ENCODE measurements around the gene GPR158. TPM values are rescaled to one million over a fixed set of nuclear protein-coding genes. Genes with fewer than 3 reads are reported as not detected.
"Not testable (repeated sequence)": the region's sequence is repeated elsewhere in the genome, so short reads cannot be mapped to it uniquely, and the experiment has no call there.

The GPR158 gene
- total RNA-seq, 2 experiments from 2014 or later, result not detected

GRCh38 chr10:25339966-25340365, 165.2 kb downstream of the GPR158 start:
- POLR2A ChIA-PET, result interaction anchor here (0.5 kb wide), 1 partner anchor 1808 kb away, joined by 3 read pairs; no protein-coding TSS in a partner anchor
- H3K4me1 Mint-ChIP-seq, result no peaks in the 10 kb centered on the region
- no peaks in the 10 kb centered on the region for H3K36me3 Mint-ChIP-seq (ENCODE audit: low read depth)
- H3K4me3 Mint-ChIP-seq, result no peak overlapping the region
- no peaks in the 10 kb centered on the region for H3K9me3 Mint-ChIP-seq
- H3K27me3 Mint-ChIP-seq, result no peaks in the 10 kb centered on the region
- H3K27ac Mint-ChIP-seq, result no peak overlapping the region
- no peak for DNase-seq
- CTCF ChIA-PET, result no interaction called here

GRCh38 chr10:25349520-25349919, 174.7 kb downstream of the GPR158 start:
- H3K27ac Mint-ChIP-seq, result no peak overlapping the region
- no peak for DNase-seq
- POLR2A ChIA-PET, result no interaction called here
- CTCF ChIA-PET, result no interaction called here
- H3K27me3 Mint-ChIP-seq, result no peaks in the 10 kb centered on the region
- peaks cover 2% of the 10 kb centered on the region for H3K9me3 Mint-ChIP-seq
- no peaks in the 10 kb centered on the region for H3K36me3 Mint-ChIP-seq (ENCODE audit: low read depth)
- no peak overlapping the region for H3K4me3 Mint-ChIP-seq
- no peaks in the 10 kb centered on the region for H3K4me1 Mint-ChIP-seq

DNA sequence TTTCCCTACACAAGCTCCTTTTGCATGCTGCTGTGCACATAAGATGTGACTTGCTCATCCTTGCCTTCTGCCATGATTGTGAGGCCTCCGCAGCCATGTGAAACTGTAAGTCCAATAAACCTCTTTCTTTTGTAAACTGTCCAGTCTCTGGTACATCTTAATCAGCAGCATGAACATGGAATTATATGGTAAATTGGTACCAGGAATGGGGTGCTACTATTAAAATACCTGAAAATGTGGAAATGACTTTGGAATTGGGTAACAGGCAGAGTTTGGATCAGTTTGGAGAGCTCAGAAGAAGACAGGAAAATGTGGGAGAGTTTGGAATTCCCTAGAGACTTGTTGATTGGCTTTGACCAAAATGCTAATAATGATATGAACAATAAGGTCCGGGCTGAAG, 181.8 kb downstream of the GPR158 start:
- no peaks in the 10 kb centered on the region for H3K27me3 Mint-ChIP-seq
- H3K36me3 Mint-ChIP-seq (ENCODE audit: low read depth), result no peaks in the 10 kb centered on the region
- no peaks in the 10 kb centered on the region for H3K4me1 Mint-ChIP-seq
- DNase-seq, result no peak
- ChIA-PET POLR2A (no interaction called here), CTCF (no interaction called here)
- no peak overlapping the region for H3K4me3 Mint-ChIP-seq
- no peak overlapping the region for H3K27ac Mint-ChIP-seq
- H3K9me3 Mint-ChIP-seq, result peaks cover 21% of the 10 kb centered on the region

DNA sequence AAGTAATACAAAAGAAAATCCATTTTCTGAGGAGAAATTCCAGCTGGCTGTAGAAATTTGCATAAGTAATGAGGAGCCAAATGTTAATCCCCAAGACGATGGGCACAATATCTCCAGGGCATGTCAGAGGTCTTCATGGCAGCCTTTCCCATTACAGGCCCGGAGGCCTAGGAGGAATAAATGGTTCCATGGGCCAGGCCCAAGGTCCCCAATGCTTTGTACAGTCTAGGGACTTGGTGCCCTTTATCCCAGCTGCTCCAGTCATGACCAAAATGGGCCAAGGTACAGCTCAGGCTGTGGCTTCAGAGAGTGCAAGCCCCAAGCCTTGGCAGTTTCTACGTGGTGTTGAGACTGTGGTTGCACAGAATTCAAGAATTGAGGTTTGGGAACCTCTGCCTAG, 182.5 kb downstream of the GPR158 start:
- H3K27me3 Mint-ChIP-seq, result no peaks in the 10 kb centered on the region
- CTCF ChIA-PET, result no interaction called here
- DNase-seq, result no peak
- H3K36me3 Mint-ChIP-seq (ENCODE audit: low read depth), result no peaks in the 10 kb centered on the region
- H3K9me3 Mint-ChIP-seq, result peaks cover 26% of the 10 kb centered on the region
- POLR2A ChIA-PET, result no interaction called here
- no peak overlapping the region for H3K27ac Mint-ChIP-seq
- no peaks in the 10 kb centered on the region for H3K4me1 Mint-ChIP-seq
- H3K4me3 Mint-ChIP-seq, result no peak overlapping the region

DNA sequence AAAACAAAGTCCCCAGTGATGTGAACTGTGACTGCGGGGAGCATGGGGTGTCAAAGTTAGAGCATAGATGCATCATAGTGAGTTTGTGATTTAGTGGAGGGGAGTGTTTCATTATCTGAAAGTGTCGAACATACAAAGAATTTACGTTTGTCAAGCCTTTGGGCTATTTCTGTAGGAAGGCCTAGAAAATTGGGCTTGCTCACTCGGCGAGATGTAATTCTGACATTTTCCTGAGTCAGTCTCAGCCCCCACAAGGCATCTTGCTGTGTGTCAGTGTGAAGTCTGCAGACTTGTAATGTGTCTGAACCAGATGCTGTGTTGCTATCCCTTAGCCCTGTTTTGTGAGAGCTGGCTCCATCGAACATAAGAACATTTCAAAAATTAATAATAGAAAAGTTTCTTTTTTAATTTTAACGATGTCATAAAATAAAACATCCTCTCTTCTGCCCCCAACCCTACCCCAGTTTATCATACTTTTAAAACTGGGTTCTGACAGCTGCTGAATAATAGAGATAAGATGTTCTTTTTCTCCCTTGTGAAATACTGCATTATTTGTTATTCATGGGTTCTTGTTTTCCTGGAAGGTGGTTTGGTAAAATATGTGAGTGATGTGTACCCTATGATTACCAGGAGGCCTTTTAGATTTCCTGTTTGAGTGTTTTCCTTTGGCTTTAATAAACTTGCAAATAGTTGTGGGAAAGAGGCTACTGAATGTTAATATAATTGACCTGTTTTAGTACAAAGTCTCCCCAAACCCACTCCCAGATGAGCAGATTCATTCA, 207.4 kb downstream of the GPR158 start:
- peaks cover 5% of the 10 kb centered on the region for H3K9me3 Mint-ChIP-seq
- CTCF ChIA-PET, result no interaction called here
- POLR2A ChIA-PET, result no interaction called here
- no peaks in the 10 kb centered on the region for H3K27me3 Mint-ChIP-seq
- H3K4me1 Mint-ChIP-seq, result no peaks in the 10 kb centered on the region
- H3K27ac Mint-ChIP-seq, result no peak overlapping the region
- no peaks in the 10 kb centered on the region for H3K36me3 Mint-ChIP-seq (ENCODE audit: low read depth)
- no peak overlapping the region for H3K4me3 Mint-ChIP-seq
- no peak for DNase-seq

- H3K27ac Mint-ChIP-seq; DNase-seq; H3K4me3 Mint-ChIP-seq; H3K36me3 Mint-ChIP-seq (ENCODE audit: low read depth); CTCF ChIA-PET; POLR2A ChIA-PET; H3K9me3 Mint-ChIP-seq; H3K4me1 Mint-ChIP-seq; H3K27me3 Mint-ChIP-seq: not testable (repeated sequence)
Measured at GRCh38 chr10:25382901-25383300, 208.1 kb downstream of the GPR158 start.

- Mint-ChIP-seq H3K4me1 (no peaks in the 10 kb centered on the region), H3K4me3 (no peak overlapping the region), H3K27ac (no peak overlapping the region), H3K9me3 (peaks cover 10% of the 10 kb centered on the region), H3K27me3 (no peaks in the 10 kb centered on the region), H3K36me3 (ENCODE audit: low read depth) (no peaks in the 10 kb centered on the region)
- no peak for DNase-seq
- ChIA-PET POLR2A (no interaction called here), CTCF (no interaction called here)
Measured at GRCh38 chr10:25383686-25384085, 208.9 kb downstream of the GPR158 start.

GRCh38 chr10:25384618-25385017, 209.8 kb downstream of the GPR158 start:
- CTCF ChIA-PET, result no interaction called here
- Mint-ChIP-seq H3K9me3 (peaks cover 10% of the 10 kb centered on the region), H3K36me3 (ENCODE audit: low read depth) (no peaks in the 10 kb centered on the region), H3K4me1 (no peaks in the 10 kb centered on the region), H3K27ac (no peak overlapping the region), H3K27me3 (no peaks in the 10 kb centered on the region), H3K4me3 (no peak overlapping the region)
- POLR2A ChIA-PET, result no interaction called here
- DNase-seq, result no peak

- Mint-ChIP-seq H3K9me3 (peaks cover 23% of the 10 kb centered on the region), H3K27me3 (no peaks in the 10 kb centered on the region), H3K36me3 (ENCODE audit: low read depth) (no peaks in the 10 kb centered on the region), H3K4me1 (no peaks in the 10 kb centered on the region), H3K27ac (no peak overlapping the region), H3K4me3 (no peak overlapping the region)
- DNase-seq, result no peak
- POLR2A ChIA-PET, result no interaction called here
- CTCF ChIA-PET, result no interaction called here
Measured at GRCh38 chr10:25388188-25388861, 213.5 kb downstream of the GPR158 start.

DNA sequence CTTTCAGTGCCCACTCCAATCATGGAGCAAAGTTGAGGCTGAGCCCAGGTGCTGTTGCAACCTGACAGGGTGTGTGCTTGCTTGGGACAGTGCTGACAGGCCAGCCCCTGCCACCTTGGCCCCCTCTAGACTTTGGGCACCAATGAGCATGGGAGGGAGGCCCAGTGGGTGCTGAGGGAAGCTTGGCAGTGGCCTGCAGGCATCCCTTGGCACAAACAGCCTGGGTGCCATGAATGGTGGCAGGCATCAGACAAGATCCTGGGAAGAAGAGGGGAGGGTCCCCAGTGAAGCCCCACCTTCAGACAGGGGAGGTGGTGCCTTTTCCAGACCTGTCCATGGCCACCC, 214.0 kb downstream of the GPR158 start:
- DNase-seq, result no peak
- Mint-ChIP-seq H3K27ac (no peak overlapping the region), H3K4me3 (no peak overlapping the region), H3K36me3 (ENCODE audit: low read depth) (no peaks in the 10 kb centered on the region), H3K4me1 (no peaks in the 10 kb centered on the region), H3K27me3 (no peaks in the 10 kb centered on the region), H3K9me3 (peaks cover 23% of the 10 kb centered on the region)
- ChIA-PET POLR2A (no interaction called here), CTCF (no interaction called here)

DNA sequence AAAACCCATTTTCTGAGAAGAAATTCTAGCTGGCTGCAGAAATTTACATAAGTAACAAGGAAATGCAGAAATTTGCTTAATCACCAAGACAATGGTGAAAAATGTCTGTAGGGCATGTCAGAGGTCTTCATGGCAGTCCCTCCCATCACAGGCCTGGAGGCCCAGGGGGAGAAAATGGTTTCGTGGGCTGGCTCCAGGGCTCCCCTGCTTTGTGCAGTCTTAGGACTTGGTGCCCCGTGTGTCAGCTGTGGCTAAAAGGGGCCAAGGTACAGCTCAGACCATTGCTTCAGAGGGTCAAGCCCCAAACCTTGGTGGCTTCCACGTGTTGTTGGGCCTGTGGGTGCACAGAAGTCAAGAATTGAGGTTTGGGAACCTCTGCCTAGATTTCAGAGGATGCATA, 215.9 kb downstream of the GPR158 start:
- Mint-ChIP-seq H3K4me3 (no peak overlapping the region), H3K27me3 (no peaks in the 10 kb centered on the region), H3K36me3 (ENCODE audit: low read depth) (no peaks in the 10 kb centered on the region), H3K4me1 (no peaks in the 10 kb centered on the region), H3K9me3 (peaks cover 23% of the 10 kb centered on the region), H3K27ac (no peak overlapping the region)
- DNase-seq, result no peak
- POLR2A ChIA-PET, result no interaction called here
- CTCF ChIA-PET, result no interaction called here

DNA sequence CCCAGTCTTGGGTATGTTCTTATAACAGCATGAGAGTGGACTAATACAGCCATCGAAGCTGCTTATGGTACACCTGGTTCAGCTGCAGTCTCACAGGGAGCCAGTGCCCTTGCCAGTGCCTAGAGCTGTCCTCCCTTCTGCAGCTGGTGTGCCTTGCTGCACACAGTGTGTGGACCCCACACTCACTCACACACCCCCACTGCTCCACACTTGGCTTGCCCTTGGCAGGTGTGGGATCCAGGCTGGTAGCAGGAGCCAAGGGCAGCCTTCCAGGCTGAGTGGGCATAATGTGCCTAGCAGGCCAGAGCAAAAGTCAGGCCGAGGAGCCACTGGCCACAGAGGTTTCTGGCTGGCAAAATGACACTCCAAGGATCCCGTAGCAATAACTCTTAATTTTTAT, 217.3 kb downstream of the GPR158 start:
- ChIA-PET POLR2A (no interaction called here), CTCF (no interaction called here)
- Mint-ChIP-seq H3K4me1 (no peaks in the 10 kb centered on the region), H3K4me3 (no peak overlapping the region), H3K9me3 (peaks cover 19% of the 10 kb centered on the region), H3K27ac (no peak overlapping the region), H3K27me3 (no peaks in the 10 kb centered on the region), H3K36me3 (ENCODE audit: low read depth) (no peaks in the 10 kb centered on the region)
- no peak for DNase-seq

DNA sequence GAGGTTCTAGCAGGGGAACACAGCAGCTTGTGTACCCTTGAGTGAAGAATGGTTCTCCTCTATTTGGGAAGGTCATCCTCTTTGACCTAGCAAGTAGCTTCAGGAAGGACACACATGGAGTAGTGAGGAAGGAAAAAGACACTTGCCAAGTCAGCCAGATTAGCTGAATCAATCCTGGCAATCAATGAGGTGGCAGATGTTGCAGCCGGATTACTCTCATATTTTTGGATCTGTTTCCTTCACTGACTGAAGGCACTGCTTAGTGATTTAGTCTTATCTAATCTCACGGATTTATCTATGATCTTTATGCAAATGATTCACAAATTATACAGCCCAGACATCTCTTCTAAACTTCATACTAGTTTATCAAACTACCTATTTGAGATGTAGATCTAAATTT, 218.8 kb downstream of the GPR158 start:
- H3K4me3 Mint-ChIP-seq, result no peak overlapping the region
- ChIA-PET CTCF (no interaction called here), POLR2A (no interaction called here)
- no peak overlapping the region for H3K27ac Mint-ChIP-seq
- peaks cover 13% of the 10 kb centered on the region for H3K9me3 Mint-ChIP-seq
- no peaks in the 10 kb centered on the region for H3K36me3 Mint-ChIP-seq (ENCODE audit: low read depth)
- DNase-seq, result no peak
- H3K27me3 Mint-ChIP-seq, result no peaks in the 10 kb centered on the region
- H3K4me1 Mint-ChIP-seq, result no peaks in the 10 kb centered on the region

GRCh38 chr10:25398680-25399079, 223.9 kb downstream of the GPR158 start:
- DNase-seq, result no peak
- Mint-ChIP-seq H3K4me3 (no peak overlapping the region), H3K4me1 (no peaks in the 10 kb centered on the region), H3K9me3 (no peaks in the 10 kb centered on the region), H3K27ac (no peak overlapping the region), H3K27me3 (no peaks in the 10 kb centered on the region), H3K36me3 (ENCODE audit: low read depth) (no peaks in the 10 kb centered on the region)
- ChIA-PET POLR2A (no interaction called here), CTCF (no interaction called here)

All from activated CD4-positive, alpha-beta memory T cell treated with anti-CD3 and anti-CD28 coated beads, Interleukin-2, amount 10 ng/mL, durations not matched to agents 7 days and 5 days (primary cell).